ENCODE measurements around the gene ZC2HC1B. TPM values are rescaled to one million over a fixed set of nuclear protein-coding genes. Genes with fewer than 3 reads are reported as not detected.

ZC2HC1B gene
- total RNA-seq, 1 experiment from 2014 or later: not detected

DNA sequence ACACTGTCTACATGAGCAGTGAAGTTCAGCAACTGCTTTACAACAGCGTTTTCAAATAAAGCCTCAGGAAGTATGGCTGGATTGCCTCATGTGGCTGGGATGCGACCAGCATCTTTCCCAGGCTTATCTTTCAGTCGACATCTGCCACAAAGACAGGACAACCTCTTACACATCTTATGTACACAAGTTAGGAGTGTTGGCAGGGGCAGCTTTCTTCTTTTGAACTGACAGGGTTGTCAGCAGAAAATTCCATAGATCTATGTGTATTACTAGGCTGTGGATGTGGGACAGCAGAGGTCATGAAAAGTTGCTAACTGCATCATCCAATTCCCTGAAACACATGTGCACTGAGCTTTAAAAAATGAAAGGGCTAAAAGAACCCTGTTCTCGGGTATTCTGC is 95.7 kb downstream of the ZC2HC1B start:
- no peak for TF ChIP-seq CTCF (IDR thresholded peaks at IDR 0.05; ENCODE audit: unreplicated experiment)
- POLR2A ChIA-PET: no interaction called here
- H3K36me3 Mint-ChIP-seq (ENCODE audit: insufficient read depth, unreplicated experiment): no peaks in the 10 kb centered on the region
- H3K4me1 Mint-ChIP-seq (ENCODE audit: insufficient read depth, unreplicated experiment): no peaks in the 10 kb centered on the region
- H3K27ac Mint-ChIP-seq (ENCODE audit: low read depth, unreplicated experiment): no peak overlapping the region
- no peak overlapping the region for H3K4me3 Mint-ChIP-seq (ENCODE audit: unreplicated experiment)
- no peaks in the 10 kb centered on the region for H3K9me3 Mint-ChIP-seq (ENCODE audit: unreplicated experiment)
- intact Hi-C loops (cut with micrococcal nuclease): no loop called here
- CTCF ChIA-PET: interaction anchor here (0.5 to 3.0 kb wide), 4 partner anchors 20 to 1267 kb away, joined by 3 to 13 read pairs (median 4); no protein-coding TSS in a partner anchor
- DNase-seq (ENCODE audit: unreplicated experiment): no peak
- no TSS peak for BruUV-seq (replicated peaks)
- no peaks in the 10 kb centered on the region for H3K27me3 Mint-ChIP-seq (ENCODE audit: insufficient read depth, unreplicated experiment)

- H3K4me1 Mint-ChIP-seq (ENCODE audit: insufficient read depth, unreplicated experiment): no peaks in the 10 kb centered on the region
- no peak for DNase-seq (ENCODE audit: unreplicated experiment)
- no peaks in the 10 kb centered on the region for H3K27me3 Mint-ChIP-seq (ENCODE audit: insufficient read depth, unreplicated experiment)
- no peaks in the 10 kb centered on the region for H3K36me3 Mint-ChIP-seq (ENCODE audit: insufficient read depth, unreplicated experiment)
- POLR2A ChIA-PET: interaction anchor here (1.5 kb wide), 1 partner anchor 11 kb away, joined by 5 read pairs; no protein-coding TSS in a partner anchor
- TF ChIP-seq CTCF (IDR thresholded peaks at IDR 0.05; ENCODE audit: unreplicated experiment): no peak
- H3K27ac Mint-ChIP-seq (ENCODE audit: low read depth, unreplicated experiment): no peak overlapping the region
- BruUV-seq (replicated peaks): no TSS peak
- CTCF ChIA-PET: interaction anchor here (1.0 kb wide), 2 partner anchors 17 to 1269 kb away, joined by 3 to 4 read pairs; no protein-coding TSS in a partner anchor
- intact Hi-C loops (cut with micrococcal nuclease): no loop called here
- H3K9me3 Mint-ChIP-seq (ENCODE audit: unreplicated experiment): no peaks in the 10 kb centered on the region
- H3K4me3 Mint-ChIP-seq (ENCODE audit: unreplicated experiment): no peak overlapping the region
Observed at GRCh38 chr6:143961066-143961465, 96.8 kb downstream of the ZC2HC1B start.

- H3K4me1 Mint-ChIP-seq (ENCODE audit: insufficient read depth, unreplicated experiment): no peaks in the 10 kb centered on the region
- no peaks in the 10 kb centered on the region for H3K27me3 Mint-ChIP-seq (ENCODE audit: insufficient read depth, unreplicated experiment)
- peak; percentile 11 for DNase-seq (ENCODE audit: unreplicated experiment)
- no peaks in the 10 kb centered on the region for H3K36me3 Mint-ChIP-seq (ENCODE audit: insufficient read depth, unreplicated experiment)
- ChIA-PET POLR2A (interaction anchor here (1.5 kb wide), 1 partner anchor 9 kb away, joined by 5 read pairs; no protein-coding TSS in a partner anchor), CTCF (interaction anchor here (0.6 to 2.9 kb wide), 4 partner anchors 9 to 42 kb away, joined by 3 to 22 read pairs (median 4); no protein-coding TSS in a partner anchor)
- intact Hi-C loops (cut with micrococcal nuclease): no loop called here
- H3K27ac Mint-ChIP-seq (ENCODE audit: low read depth, unreplicated experiment): no peak overlapping the region
- no peak overlapping the region for H3K4me3 Mint-ChIP-seq (ENCODE audit: unreplicated experiment)
- H3K9me3 Mint-ChIP-seq (ENCODE audit: unreplicated experiment): no peaks in the 10 kb centered on the region
- no TSS peak for BruUV-seq (replicated peaks)
- TF ChIP-seq CTCF (IDR thresholded peaks at IDR 0.05; ENCODE audit: unreplicated experiment): peak; percentile 3
Observed at GRCh38 chr6:143961886-143962878, 97.9 kb downstream of the ZC2HC1B start.
